H1 (cell line): ENCODE data around the gene RPL28.

Source experiments
- CTCF ChIP-seq, 3 experiments: IDR thresholded peaks; 1 replicate in 2 of 3; 2 replicates in 1 of 3; pipeline versions ENCODE4 v1.5.1 to v1.6.1; 2011; ENCODE audit warnings: low read length in 3 of 3, mild to moderate bottlenecking in 3 of 3, inconsistent platforms in 2 of 3, low read depth in 1 of 3, moderate library complexity in 1 of 3; ENCODE audit not compliant: insufficient read depth in 1 of 3; ENCODE audit errors: control extremely low read depth in 1 of 3
- EGR1 ChIP-seq: IDR thresholded peaks from 2 replicates; pipeline ENCODE4 v1.6.1; 2011; ENCODE audit warnings: low read depth, low read length, borderline replicate concordance

- TF ChIP-seq CTCF (IDR thresholded peaks at IDR 0.05; ENCODE audit: control extremely low read depth in 1 of 3, insufficient read depth in 1 of 3, low read depth in 1 of 3, low read length in 3 of 3) (no peak), EGR1 (no peak)
Observed at GRCh38 chr19:55433292-55433691, 47.6 kb downstream of the RPL28 start.
